NCI-H446 (cell line): ENCODE measurements around the gene TM9SF2.
"Not testable (repeated sequence)": the region's sequence is repeated elsewhere in the genome, so short reads cannot be mapped to it uniquely, and the experiment has no call there.

Source experiments
- DNase-seq, 2 experiments: peaks; one replicate each; lab custom pipeline; 2025; lab: John Stamatoyannopoulos, UW

Gene TM9SF2, protein sequence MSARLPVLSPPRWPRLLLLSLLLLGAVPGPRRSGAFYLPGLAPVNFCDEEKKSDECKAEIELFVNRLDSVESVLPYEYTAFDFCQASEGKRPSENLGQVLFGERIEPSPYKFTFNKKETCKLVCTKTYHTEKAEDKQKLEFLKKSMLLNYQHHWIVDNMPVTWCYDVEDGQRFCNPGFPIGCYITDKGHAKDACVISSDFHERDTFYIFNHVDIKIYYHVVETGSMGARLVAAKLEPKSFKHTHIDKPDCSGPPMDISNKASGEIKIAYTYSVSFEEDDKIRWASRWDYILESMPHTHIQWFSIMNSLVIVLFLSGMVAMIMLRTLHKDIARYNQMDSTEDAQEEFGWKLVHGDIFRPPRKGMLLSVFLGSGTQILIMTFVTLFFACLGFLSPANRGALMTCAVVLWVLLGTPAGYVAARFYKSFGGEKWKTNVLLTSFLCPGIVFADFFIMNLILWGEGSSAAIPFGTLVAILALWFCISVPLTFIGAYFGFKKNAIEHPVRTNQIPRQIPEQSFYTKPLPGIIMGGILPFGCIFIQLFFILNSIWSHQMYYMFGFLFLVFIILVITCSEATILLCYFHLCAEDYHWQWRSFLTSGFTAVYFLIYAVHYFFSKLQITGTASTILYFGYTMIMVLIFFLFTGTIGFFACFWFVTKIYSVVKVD

DNA sequence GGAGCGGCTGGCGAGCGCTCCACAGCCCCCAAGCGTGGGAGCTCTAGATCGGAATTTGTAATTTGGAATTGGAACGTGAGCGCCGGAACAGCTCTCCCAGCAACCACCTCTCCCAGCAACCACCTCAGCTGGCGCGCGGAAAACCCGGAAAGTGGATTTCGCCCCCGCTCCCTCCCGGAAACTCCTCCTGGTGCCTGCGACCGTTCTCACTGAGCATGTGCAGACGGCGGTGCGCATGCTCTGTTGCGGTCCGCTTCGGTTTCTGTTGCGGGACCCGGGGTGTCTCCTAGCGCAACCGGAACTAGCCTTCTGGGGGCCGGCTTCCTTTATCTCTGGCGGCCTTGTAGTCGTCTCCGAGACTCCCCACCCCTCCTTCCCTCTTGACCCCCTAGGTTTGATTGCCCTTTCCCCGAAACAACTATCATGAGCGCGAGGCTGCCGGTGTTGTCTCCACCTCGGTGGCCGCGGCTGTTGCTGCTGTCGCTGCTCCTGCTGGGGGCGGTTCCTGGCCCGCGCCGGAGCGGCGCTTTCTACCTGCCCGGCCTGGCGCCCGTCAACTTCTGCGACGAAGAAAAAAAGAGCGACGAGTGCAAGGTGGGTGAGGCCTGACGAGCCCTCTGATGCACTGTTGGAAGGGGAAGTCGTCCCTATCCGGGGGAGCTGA, at the start of gene TM9SF2:
Gene TM9SF2 (plus strand): TSS at position 289 of the 664 bp plus-strand sequence. CDS start 135 bp downstream, at position 424.
- DNase-seq, result peak; percentile 88 to 94

DNA sequence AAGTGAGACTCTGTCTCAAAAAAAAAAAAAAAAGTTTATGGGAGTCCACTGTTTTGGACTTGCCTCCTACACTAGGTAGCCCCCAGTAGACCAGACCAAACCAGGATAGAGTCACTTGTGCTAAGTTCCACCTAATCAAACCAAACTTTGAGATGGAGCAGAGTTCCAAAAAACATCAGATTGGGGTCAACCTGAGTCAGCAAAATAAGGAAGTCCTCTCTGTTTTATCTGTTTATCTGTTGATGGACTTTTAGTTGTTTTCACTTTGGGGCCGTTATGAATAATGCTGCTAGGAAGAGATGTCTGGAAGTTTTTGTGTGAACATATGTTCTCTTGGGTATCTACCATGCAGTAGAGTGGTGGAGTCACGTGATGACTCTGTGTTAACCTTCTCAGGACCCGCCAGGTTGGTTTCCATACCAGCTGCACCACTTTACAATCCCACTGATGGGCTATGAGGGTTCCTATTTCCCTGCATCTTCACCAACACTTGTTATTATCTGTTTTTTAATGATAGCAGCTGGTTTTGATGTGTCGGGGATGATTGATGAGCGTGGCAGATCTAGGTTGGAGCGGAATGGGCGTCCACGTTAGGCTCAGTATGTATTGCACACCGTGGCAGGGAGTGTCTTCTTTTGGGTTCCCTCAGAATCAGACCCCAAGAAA, 46.6 kb upstream of the TM9SF2 start:
- DNase-seq, result no peak

DNA sequence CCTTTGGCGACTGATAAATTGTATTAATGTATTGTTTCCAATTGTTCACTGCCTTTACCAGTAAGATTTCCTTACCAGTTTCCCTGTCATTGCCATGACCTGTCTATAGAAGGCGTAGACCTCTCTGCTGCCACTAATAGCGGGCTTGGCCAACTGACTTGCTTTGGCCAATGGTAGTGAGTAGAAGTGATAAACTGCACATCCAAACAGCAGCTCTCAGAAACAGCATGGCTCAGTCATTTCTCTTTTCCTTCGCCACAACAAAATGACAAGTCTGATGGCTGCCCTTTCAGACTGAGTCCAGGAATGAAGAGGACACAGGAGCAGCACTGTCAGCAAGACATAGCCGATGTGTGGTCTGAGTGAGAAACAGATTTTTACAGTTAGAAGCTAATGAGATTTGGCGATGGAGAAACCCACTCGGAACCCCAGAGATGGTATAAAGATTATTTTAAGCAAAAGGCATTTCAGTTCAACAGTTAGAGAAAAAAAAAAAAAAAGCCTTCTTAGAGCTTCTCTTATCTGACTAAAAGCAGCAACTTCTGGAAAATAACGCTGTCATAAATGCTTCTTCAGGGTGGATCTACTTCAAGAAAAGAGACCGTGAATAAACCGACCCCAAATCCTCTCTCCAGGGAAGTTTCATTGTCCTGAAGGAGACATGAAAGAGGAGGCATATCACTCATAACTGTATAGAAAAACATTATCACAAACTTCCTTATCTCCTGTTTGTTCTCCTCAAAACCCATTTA, 42.0 kb upstream of the TM9SF2 start:
- no peak for DNase-seq

DNA sequence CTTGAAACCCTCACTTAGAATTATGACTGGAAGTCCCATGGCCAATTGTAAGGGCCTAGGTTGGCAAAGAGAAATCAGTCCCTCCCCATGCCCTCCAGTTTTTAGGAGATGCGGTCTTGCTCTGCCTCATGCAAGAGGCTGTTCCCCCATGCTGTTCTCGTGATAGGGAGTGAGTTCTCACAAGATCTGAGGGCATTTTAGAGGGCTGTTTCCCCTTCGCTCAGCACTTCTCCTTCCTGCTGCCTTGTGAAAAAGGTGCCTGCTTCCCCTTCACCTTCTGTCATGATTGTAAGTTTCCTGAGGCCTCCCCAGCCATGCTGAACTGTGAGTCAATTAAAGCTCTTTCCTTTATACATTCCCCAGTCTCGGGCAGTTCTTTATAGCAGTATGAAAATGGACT, 40.5 kb upstream of the TM9SF2 start:
- not testable (repeated sequence) for DNase-seq

DNA sequence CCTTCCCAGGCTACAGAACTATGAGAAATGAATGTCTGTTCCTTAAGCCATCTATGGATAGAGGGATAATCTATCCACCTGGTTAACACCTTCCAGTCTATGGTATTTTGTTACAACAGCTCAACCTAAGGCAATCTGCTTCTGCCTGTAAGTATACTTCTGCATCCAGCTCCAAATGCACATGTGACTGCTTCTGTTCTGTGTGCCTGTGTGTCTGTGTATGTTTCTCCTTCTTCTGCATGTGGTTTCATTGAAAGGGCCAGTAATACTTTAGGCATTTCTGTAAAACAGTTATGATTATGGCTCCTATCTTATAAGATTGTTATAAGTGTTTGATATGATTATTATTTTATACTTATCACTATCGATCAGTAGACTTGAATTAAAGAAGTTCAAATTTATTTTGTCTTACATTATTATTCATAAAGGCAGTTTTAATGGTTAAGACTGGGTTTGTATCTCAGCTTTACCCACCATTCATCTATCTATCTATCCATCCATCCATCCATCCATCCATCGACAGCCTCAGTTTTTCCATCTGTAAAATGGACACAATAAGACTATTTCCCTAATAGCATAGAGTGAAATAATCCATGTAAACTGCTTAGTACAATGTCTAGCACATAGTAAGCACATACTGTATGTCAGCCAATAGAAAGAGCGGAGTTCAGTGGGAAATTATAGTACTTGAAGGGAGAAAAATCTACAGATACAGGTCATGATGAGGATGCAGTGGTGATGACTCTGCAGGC, 37.5 kb upstream of the TM9SF2 start:
- DNase-seq, result no peak

DNA sequence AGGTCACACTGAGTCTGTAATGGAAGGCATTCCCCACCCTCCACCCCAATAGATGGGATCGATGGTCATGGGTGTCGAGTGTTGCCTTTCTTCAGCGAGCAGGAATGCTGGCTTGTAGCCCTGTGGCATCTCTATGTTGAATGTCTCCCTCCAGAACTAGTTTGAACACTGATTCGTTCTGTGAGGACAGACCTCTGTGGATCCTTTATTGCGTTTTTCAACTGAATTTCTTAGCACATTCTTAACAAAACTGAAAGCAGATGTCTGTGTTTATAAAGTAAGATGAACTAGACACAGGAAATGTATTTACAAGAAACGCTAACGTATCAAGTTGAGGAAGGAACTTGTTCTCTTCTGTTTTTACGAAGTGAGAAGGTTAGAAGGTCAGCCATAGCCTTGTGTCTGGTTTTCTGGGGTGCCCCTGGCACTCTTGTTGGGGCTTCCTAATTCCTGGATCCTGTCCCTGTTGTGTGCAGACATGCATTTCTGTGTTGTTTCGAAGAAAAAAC, 36.8 kb upstream of the TM9SF2 start:
- no peak for DNase-seq

DNA sequence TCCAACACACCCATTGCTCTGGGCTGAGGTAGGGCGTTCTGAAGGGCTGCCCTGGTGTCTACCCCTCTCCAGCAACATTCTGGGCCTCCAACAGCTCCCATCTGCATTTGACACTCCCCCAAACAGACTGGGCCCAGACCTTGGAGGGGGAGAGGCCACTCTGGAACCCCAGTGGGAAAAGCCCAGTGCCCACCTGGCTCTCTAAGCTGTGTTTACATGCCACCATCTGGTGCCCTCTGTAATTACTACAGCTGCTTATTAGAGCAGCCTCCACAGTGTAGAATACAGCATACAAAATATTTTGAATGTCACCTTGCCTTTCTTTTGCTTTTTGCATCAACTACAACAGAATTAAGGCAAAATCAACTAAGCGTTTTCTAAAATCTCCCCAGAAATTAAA, 35.8 kb upstream of the TM9SF2 start:
- peak in 1 of 2 experiments; percentile 58 for DNase-seq

DNA sequence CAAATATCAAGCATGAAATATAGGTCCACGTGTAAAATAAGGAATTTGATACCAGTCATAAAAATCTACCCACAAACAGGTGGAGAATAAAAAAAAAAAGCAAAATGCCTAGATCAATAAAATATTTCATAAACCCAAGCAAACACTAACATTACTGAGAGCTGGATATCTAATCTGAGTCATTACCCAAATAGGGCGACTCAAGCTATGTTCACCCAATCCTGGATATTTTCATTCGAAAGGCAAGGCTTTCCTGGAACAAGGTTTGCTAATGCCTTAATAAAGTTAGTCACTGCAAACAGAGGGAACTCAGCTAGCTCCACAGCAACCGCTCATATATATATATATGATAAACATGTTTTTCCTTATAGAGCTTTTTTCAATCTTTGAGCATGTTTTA, 33.5 kb upstream of the TM9SF2 start:
- no peak for DNase-seq

DNA sequence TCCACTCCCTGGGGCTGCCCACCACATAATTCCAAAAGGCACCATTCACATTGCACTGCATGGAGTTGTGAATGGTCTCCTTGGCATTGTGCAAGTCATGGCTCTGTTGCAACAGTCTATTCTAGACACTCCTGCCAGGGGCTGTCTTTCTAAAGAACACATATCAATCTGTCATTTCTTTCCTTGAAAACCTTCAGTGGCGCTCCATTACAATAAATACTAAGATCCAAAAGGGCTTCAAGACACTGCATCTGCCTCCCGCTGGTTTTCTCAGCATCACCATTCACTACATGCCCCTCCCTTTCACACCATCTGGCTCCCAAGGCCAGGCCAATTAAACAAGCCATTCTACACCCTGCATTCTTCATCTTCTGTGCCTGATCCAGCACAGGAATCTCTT, 32.2 kb upstream of the TM9SF2 start:
- peak; percentile 5 to 63 for DNase-seq

DNA sequence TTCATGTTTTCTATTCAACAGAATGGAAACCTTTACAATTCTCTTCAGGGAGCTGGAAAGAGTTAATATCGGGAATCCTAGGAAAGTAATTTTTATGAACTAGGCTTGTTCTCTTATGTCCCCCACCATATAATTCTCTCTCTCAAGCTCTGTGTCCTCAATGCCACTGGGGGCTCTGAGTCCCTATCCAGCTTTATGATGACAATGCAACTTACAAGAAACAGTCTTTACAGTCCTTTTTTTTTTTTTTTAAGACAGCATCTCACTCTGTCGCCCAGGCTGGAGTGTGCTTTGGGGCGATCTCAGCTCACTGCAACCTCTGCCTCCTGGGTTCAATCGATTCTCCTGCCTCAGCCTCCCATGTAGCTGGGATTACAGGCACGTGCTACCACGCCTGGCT, 31.2 kb upstream of the TM9SF2 start:
- DNase-seq, result no peak

DNA sequence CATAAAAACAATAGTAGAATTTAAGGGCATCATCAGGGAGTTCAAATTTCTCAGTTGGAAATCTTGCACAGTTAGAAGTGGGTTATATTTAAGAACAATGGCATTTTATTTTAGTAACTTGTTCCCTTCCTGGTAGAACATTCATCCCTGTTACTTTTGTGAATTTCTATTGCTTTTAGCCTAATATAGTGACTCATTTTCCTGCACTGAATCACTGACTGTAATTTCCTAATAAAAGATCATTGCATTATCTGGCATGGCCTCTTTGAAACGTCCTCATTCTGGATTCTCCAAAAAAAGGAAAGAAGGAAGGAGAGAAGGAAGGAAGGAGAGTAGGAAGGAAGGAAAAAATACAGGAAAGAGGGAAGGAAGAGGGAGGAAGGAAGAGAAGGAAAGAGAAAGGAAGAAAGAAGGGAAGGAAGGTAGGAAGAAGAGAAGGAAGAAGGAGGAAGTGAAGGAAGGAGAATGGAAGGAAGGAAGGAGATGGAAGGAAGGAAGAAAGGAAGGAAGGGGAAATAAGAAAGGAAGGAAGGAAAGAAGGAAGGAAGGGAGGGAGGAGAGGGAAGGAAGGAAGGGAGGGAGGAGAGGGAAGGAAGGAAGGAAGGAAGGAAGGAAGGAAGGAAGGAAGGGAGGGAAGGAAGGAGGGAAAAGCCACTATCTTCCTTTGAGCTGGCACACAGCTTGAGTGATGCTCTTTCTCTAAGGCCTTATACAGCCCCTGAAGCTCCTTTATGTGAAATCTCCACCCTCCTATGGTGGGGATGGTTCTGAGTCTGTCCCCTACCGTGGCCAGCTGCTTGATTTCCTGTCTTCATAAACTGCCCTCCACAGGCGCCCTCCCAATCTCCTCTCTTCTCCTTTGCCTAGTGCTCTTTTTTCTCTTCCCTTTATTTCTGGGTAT, 29.8 kb upstream of the TM9SF2 start:
- no peak for DNase-seq

DNA sequence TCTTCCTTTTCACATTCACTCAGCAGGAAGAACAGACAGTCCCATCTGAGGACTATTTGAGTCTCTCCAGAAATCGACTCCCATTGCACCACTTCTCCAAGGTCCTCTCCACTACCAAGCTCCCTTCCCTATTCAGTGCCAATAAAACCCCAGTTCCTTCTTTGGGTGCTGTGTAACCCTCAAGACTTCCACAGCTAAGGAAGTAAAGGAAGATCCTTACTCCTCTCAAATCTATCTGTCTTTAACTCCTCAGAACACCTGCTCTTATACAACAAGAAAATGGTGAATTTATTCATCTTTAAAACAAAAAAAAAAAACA, 29.2 kb upstream of the TM9SF2 start:
- no peak for DNase-seq

DNA sequence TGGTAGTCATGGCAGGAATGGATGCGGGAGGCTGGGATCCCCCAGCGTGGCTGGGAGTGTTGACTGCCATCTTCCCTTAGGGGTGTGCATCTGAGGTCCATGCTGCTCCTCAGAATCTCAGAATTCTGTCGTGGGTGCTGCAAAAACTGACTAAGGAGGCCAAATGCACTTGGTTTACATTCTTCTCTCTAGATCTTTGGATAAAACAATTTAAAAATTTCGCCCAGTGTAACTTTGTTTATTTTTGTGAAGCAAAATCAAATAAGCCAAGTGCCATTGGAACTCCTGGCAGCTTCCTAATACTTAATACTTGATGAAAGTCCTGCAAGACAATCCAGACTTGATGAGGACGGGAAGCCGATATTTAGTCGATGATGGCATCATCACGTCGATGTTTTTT, 27.8 kb upstream of the TM9SF2 start:
- DNase-seq, result no peak

DNA sequence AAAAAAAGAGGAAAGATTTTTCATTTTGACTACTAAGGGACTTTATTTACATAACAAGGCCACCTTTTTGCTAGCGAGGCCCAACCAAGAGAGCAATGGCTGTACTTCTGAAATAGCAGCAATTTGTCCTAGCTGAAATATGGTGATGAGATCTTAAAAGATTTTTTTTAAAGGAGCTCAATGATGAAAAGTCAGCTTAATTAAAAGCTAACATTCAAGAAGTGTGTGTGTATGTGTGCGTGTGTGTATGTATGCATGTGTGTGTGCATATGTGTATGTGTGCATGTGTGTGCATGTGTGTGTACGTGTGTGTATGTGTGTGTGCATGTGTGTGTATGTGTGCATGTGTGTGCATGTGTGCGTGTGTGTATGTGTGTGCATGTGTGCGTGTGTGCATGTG, 24.6 kb upstream of the TM9SF2 start:
- DNase-seq, result no peak

DNA sequence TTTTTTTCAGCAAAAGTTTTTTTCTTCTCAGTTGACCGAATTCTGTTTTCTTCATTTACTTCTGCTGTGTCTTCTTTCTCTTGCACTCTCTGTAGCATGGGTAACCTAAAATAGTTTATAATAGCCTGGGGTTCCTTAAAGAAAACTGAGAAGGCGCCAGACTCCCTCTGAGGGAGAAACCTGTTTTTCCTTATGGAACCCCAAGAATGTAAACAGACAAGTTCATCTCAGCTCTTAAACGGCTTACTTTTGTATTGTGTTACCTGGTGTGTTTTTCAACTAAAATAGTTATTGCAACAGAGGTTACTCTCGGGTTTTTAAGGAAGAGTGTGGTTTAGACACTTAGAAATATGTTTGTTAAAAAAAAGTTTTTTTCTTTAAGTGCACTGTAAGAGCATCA, 23.8 kb upstream of the TM9SF2 start:
- DNase-seq, result no peak

DNA sequence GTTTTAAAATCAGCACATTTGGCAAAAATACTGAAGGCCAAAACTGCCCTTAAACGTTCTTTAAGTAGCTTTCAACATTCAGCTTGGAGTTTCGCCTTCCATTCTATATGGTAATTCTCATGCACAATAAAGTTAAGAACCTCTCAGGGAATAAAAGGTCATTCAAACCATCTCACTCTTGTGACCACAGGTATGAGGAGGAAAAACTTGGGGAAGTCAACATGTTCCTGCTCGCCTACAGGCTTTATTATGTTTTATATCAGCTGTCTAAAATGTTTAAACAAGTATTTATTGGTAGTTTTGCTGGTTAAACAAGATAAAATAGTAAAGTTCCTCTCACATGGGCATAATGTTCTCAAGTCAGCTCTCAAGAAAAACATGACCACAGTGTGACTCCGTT, 19.9 kb upstream of the TM9SF2 start:
- no peak for DNase-seq

DNA sequence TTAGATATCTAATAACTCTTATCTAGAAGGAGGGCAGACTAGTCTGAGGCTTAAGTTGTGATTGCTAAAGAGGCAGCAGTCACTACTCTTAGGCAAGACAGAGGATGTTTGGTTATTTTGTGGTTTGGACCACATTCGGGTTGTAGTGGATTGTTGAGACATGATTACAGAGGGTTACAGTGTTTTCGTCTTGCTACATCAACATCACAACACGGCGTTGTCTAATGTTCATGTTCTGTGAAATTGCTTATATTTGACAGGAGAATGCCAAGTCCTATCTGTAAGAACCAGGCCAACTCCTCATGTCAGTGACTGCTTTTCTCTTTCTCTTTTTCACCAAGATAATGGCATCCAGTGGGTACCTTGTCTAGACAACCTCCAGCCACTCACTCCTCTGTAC, 16.8 kb upstream of the TM9SF2 start:
- DNase-seq, result no peak

DNA sequence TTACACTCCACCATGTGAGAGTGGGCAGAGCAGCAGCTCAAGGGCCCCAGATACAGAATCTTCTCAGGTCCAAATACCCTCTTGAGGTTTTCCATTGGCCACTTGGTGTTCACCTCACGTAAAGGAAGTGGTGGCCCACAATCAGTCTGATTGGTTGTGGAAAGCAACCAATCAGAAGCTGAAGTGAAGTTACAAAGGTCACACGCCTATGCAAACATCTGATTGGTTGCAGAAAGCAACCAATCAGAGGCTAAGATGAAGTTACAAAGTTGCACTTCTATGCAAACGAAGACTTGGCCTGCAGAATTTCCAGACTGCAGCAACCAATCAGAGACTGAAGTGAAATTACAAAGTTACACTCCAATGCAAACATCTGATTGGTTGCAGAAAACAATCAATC, 14.3 kb upstream of the TM9SF2 start:
- no peak for DNase-seq

DNA sequence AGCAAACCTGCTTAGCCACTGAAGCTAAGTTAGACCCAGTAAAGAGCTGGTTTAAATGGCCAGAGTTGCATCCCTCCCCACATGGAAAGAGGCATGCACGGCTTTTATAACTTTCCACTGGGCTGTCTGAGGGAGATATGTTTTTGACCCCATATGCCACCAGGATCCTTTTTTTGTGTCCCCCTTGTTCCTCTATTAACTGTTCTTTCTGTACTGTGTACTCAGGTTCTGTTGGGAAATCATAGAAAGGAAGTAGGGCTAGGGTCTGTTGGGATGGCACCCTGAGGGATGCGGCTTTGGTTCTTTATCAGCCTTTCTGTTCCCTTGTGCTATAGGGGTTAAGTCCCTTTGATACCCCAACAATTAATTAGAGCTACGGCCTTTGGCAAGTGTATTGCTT, 12.2 kb upstream of the TM9SF2 start:
- no peak for DNase-seq

DNA sequence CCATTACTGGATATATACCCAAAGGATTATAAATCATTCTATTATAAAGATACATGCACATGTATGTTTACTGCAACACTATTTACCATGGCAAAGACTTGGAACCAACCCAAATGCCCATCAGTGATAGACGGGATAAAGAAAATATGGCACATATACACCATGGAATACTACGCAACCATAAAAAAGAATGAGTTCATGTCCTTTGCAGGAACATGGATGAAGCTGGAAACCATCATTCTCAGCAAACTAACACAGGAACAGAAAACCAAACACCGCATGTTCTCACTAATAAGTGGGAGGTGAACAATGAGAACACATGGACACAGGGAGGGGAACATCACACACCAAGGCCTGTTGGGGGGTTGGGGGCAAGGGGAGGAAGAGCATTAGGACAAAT, 9.5 kb upstream of the TM9SF2 start:
- DNase-seq, result not testable (repeated sequence)
